GM12878 (cell line): Measurements from ENCODE around the gene TGFBR3. TPM values are rescaled to one million over a fixed set of nuclear protein-coding genes. Genes with fewer than 3 reads are reported as not detected.

Experiments
- ATAC-seq: fragments of 200-7000 bp; cut with Tn5 transposase; 3 replicates; pipeline ENCODE4 v1.9.1; 2020; ENCODE audit warnings: mild to moderate bottlenecking, moderate library complexity
- BruUV-seq: library from RNA; stranded (reverse); fragments of 400-500 nt; replicated peaks from 2 replicates; lab custom pipeline; 2021; lab: Mats Ljungman, UMichigan
- CTCF ChIA-PET: fragments of 300-600 bp; sonication (Branson Sonifier 250); formaldehyde crosslinking; extraction: SDS; loops from one replicate; lab custom pipeline; 2021; ENCODE audit warnings: inconsistent platforms; lab: Yijun Ruan, JAX
- POLR2A ChIA-PET: fragments of 350-600 bp; formaldehyde crosslinking; extraction: SDS; loops from one replicate; lab custom pipeline; 2021; ENCODE audit warnings: inconsistent platforms; lab: Charles Lee
- RAD21 ChIA-PET: fragments of 300-600 bp; sonication (Branson Sonifier 250); formaldehyde crosslinking; loops from one replicate; lab custom pipeline; 2023; ENCODE audit warnings: antibody characterized with exemption; ENCODE audit not compliant: unreplicated experiment; lab: Charles Lee
- SMC1A ChIA-PET: fragments of 300-600 bp; sonication (Branson Sonifier 250); formaldehyde crosslinking; loops from one replicate; lab custom pipeline; 2023; ENCODE audit not compliant: unreplicated experiment, uncharacterized antibody; lab: Charles Lee
- DNase-seq: peaks from one replicate; pipeline ENCODE4 v3.0.0-alpha.2; 2011; ENCODE audit warnings: low read depth, low spot score
- FAIRE-seq: peaks from 3 replicates; lab custom pipeline; 2011; peaks lifted over from hg19 to GRCh38; lab: Jason Lieb, UNC
- H2AFZ ChIP-seq: 2 replicates; pipeline ENCODE4 v1.6.0; 2011; ENCODE audit warnings: low read depth, low read length, control low read depth; ENCODE audit not compliant: control insufficient read depth
- H3K27ac ChIP-seq: 2 replicates; pipeline ENCODE4 v1.5.1; 2011; ENCODE audit warnings: control low read depth; ENCODE audit not compliant: control insufficient read depth, insufficient read depth
- H3K27me3 ChIP-seq, 2 experiments: replicated peaks in 1 of 2; 2 replicates each; pipeline versions ENCODE4 v1.6.0 to v1.6.1; 2011; ENCODE audit warnings: low read length in 1 of 2; ENCODE audit not compliant: control insufficient read depth in 2 of 2, insufficient read depth in 2 of 2
- H3K36me3 ChIP-seq, 2 experiments: 2 replicates each; pipeline ENCODE4 v1.5.1; 2011; ENCODE audit warnings: low read length in 1 of 2; ENCODE audit not compliant: control insufficient read depth in 2 of 2, insufficient read depth in 2 of 2
- H3K4me1 ChIP-seq: 2 replicates; pipeline ENCODE4 v1.6.1; 2011; ENCODE audit warnings: mild to moderate bottlenecking, low read length, moderate library complexity, mixed read lengths; ENCODE audit not compliant: control insufficient read depth, insufficient read depth
- H3K4me2 ChIP-seq: 2 replicates; pipeline ENCODE4 v1.6.0; 2011; ENCODE audit warnings: control low read depth; ENCODE audit not compliant: control insufficient read depth, insufficient read depth
- H3K4me3 ChIP-seq: fragments of 200-600 bp; sonication (generic); 2 replicates; pipeline ENCODE4 v1.5.1; 2016
- H3K79me2 ChIP-seq: 2 replicates; pipeline ENCODE4 v1.6.0; 2011; ENCODE audit warnings: low read length; ENCODE audit not compliant: control insufficient read depth, insufficient read depth
- H3K9ac ChIP-seq: 2 replicates; pipeline ENCODE4 v1.8.0; 2011; ENCODE audit warnings: low read length, control low read depth, mixed read lengths; ENCODE audit not compliant: control insufficient read depth, insufficient read depth
- H3K9me3 ChIP-seq: replicated peaks from 3 replicates; pipeline ENCODE4 v1.5.1; 2011; ENCODE audit warnings: mild to moderate bottlenecking, low read length; ENCODE audit not compliant: control insufficient read depth, insufficient read depth
- H4K20me1 ChIP-seq: 2 replicates; pipeline ENCODE4 v1.6.0; 2011; ENCODE audit not compliant: control insufficient read depth, insufficient read depth
- CBX3 ChIP-seq: fragments of 200-600 bp; sonication (generic); IDR thresholded peaks from 2 replicates; pipeline ENCODE4 v1.6.1; 2016; ENCODE audit warnings: low read depth, borderline replicate concordance
- CBX5 ChIP-seq: sonication (generic); IDR thresholded peaks from 2 replicates; pipeline ENCODE4 v1.6.1; 2016; ENCODE audit warnings: low read depth, moderate library complexity, mild to moderate bottlenecking, inconsistent platforms
- EGR1 ChIP-seq, 2 experiments: IDR thresholded peaks; 1 replicate in 1 of 2; 2 replicates in 1 of 2; pipeline ENCODE4 v1.6.1; 2011 to 2012; ENCODE audit warnings: low read depth in 2 of 2, low read length in 2 of 2, borderline replicate concordance in 1 of 2, mild to moderate bottlenecking in 1 of 2, moderate library complexity in 1 of 2
- EZH2 ChIP-seq: IDR thresholded peaks from 2 replicates; pipeline ENCODE4 v1.6.1; 2012; ENCODE audit warnings: low read depth, mild to moderate bottlenecking, control low read depth, inconsistent platforms, low read length, borderline replicate concordance; ENCODE audit not compliant: control insufficient read depth
- KDM1A ChIP-seq: fragments of 200-600 bp; sonication (generic); IDR thresholded peaks from 2 replicates; pipeline ENCODE4 v1.6.1; 2016; ENCODE audit warnings: borderline replicate concordance
- MTA2 ChIP-seq: fragments of 450-650 bp; IDR thresholded peaks from 2 replicates; pipeline ENCODE4 v1.6.1; 2016; ENCODE audit warnings: low read depth, mild to moderate bottlenecking, moderate library complexity
- NBN ChIP-seq: fragments of 450-650 bp; IDR thresholded peaks from 2 replicates; pipeline ENCODE4 v1.6.1; 2016
- NFYB ChIP-seq: IDR thresholded peaks from 2 replicates; pipeline ENCODE4 v1.6.1; 2011; ENCODE audit warnings: low read depth, mild to moderate bottlenecking, low read length, improper control_type of control experiment, moderate library complexity; ENCODE audit not compliant: insufficient read depth
- NR2C2 ChIP-seq: IDR thresholded peaks from 2 replicates; pipeline ENCODE4 v1.6.1; 2011; ENCODE audit warnings: borderline replicate concordance, low read depth; ENCODE audit not compliant: control insufficient read depth, insufficient read length
- RB1 ChIP-seq: fragments of 450-650 bp; formaldehyde crosslinking; IDR thresholded peaks from 2 replicates; pipeline ENCODE4 v1.6.1; 2017; ENCODE audit warnings: mild to moderate bottlenecking, borderline replicate concordance
- USF1 ChIP-seq: IDR thresholded peaks from 2 replicates; pipeline ENCODE4 v1.6.1; 2011; ENCODE audit warnings: borderline replicate concordance, low read depth, mild to moderate bottlenecking, moderate library complexity, mixed read lengths, low read length; ENCODE audit not compliant: insufficient read depth; ENCODE audit errors: extremely low read length
- WRNIP1 ChIP-seq: IDR thresholded peaks from 2 replicates; pipeline ENCODE4 v1.6.1; 2011; ENCODE audit warnings: low read depth, low read length, improper control_type of control experiment, borderline replicate concordance
- ZBTB33 ChIP-seq: fragments of 450-650 bp; IDR thresholded peaks from 2 replicates; pipeline ENCODE4 v1.6.1; 2017; ENCODE audit warnings: mild to moderate bottlenecking
- WGBS: methylation state at CpG from one replicate; pipeline ENCODE4 v1.1.6; 2016; ENCODE audit warnings: low lambda C conversion rate; ENCODE audit not compliant: insufficient replicate concordance, insufficient coverage; ENCODE audit errors: missing lambda C conversion rate; 5-methylcytosine and 5-hydroxymethylcytosine counted together
- in situ Hi-C: fragments of 300-500 bp; cut with MboI; formaldehyde crosslinking; loops from 9 replicates; pipeline ENCODE4 v1.14.3; 2018; ENCODE audit warnings: mixed read lengths
- intact Hi-C: fragments of 100-400 bp; cut with micrococcal nuclease; formaldehyde crosslinking; loops from one replicate; pipeline ENCODE4 v1.14.2; 2022; ENCODE audit not compliant: unreplicated experiment
- polyA plus RNA-seq, 11 experiments: library from polyadenylated mRNA; depleted of rRNA in 4 of 11; unstranded in 6 of 11; stranded (reverse) in 5 of 11; fragments of >200 nt; fragmentation: Nextera tagmentation in 4 of 11; fragmentation: Illumina TruSeq in 1 of 11; extraction: Ambion mirVana in 4 of 11; extraction: Trizol in 1 of 11; gene quantifications; 1 replicate in 1 of 11; 2 replicates in 10 of 11; pipeline versions ENCODE4 v1.2.1 to v1.2.3, GENCODE V29; 2011 to 2016; ENCODE audit warnings: inconsistent platforms in 2 of 11, missing spikeins in 2 of 11, low read depth in 1 of 11
- total RNA-seq, 4 experiments: library from RNA; depleted of rRNA in 3 of 4; stranded (reverse); fragments of >200 nt in 3 of 4; fragmentation: Illumina TruSeq in 1 of 4; extraction: Trizol in 1 of 4; gene quantifications; 2 replicates each; pipeline versions ENCODE4 v1.2.1 to v1.2.3, GENCODE V29; 2013 to 2021

The TGFBR3 gene
- total and polyA plus RNA-seq, 10 of the 15 experiments (the other 5 are each of a cell fraction or from before 2014, with no cell fraction given), result 2.7 to 16.5 (median 12.6) TPM

GRCh38 chr1:91660708-91661107 is 225.2 kb downstream of the TGFBR3 start:
- Histone ChIP-seq H3K4me2 (no peak overlapping the region), H4K20me1 (no peaks in the 10 kb centered on the region), H2AFZ (no peak overlapping the region), H3K9me3 (no peaks in the 10 kb centered on the region; the same call in 2 of the 3 replicates), H3K27ac (no peak overlapping the region), H3K79me2 (no peaks in the 10 kb centered on the region), H3K4me3 (no peak overlapping the region), H3K9ac (no peak overlapping the region), H3K27me3 (no peaks in the 10 kb centered on the region), H3K36me3 (no peaks in the 10 kb centered on the region), H3K4me1 (no peaks in the 10 kb centered on the region)
- intact Hi-C loops, result no loop called here
- FAIRE-seq (no peak), DNase-seq (no peak), ATAC-seq (no peak)
- no TSS peak for BruUV-seq
- ChIA-PET RAD21 (no interaction called here), POLR2A (no interaction called here), CTCF (no interaction called here), SMC1A (no interaction called here)
- TF ChIP-seq WRNIP1 (no peak), ZBTB33 (no peak)
- in situ Hi-C loops, result no loop called here

- ChIA-PET SMC1A (no interaction called here), CTCF (no interaction called here), POLR2A (no interaction called here), RAD21 (no interaction called here)
- TF ChIP-seq NFYB, result no peak
- no peak for TF ChIP-seq USF1
- TF ChIP-seq CBX5, result no peak
- TF ChIP-seq MTA2, result no peak
- no peak for TF ChIP-seq RB1
- TF ChIP-seq KDM1A, result no peak
- TF ChIP-seq NBN, result no peak
- TF ChIP-seq EZH2, result no peak
- no peak for TF ChIP-seq NR2C2
- TF ChIP-seq CBX3, result no peak
- TF ChIP-seq EGR1 (IDR thresholded peaks at IDR 0.05; ENCODE audit: borderline replicate concordance in 1 of 2, low read depth in 2 of 2, low read length in 2 of 2), result no peak
- Histone ChIP-seq H3K9me3 (no peaks in the 10 kb centered on the region; the same call in 2 of the 3 replicates), H3K79me2 (no peaks in the 10 kb centered on the region), H2AFZ (no peak overlapping the region), H3K4me2 (no peak overlapping the region), H3K4me1 (peaks cover 5% of the 10 kb centered on the region; the same call in 1 of the 2 replicates), H3K9ac (no peak overlapping the region), H4K20me1 (no peaks in the 10 kb centered on the region), H3K27ac (no peak overlapping the region), H3K27me3 (no peaks in the 10 kb centered on the region; a peak in 1 of 4 replicates), H3K36me3 (no peaks in the 10 kb centered on the region), H3K4me3 (no peak overlapping the region)
- BruUV-seq, result no TSS peak
- DNase-seq (no peak), ATAC-seq (no peak), FAIRE-seq (no peak)
- intact Hi-C loops, result no loop called here
- in situ Hi-C loops, result no loop called here
- WGBS, result 5% methylated on average over 5 of the region's 5 CpGs
Measured at GRCh38 chr1:91655912-91656449, 230.0 kb downstream of the TGFBR3 start.
